ENCODE measurements around the gene RNF149.
A peak's percentile ranks its signal among the peaks of the same experiment; 100 is the strongest.

GRCh38 chr2:101341901-101342624, 33.6 kb upstream of the RNF149 start:
- TF ChIP-seq EZH2 (IDR thresholded peaks at IDR 0.05), result no peak
- peak; percentile 83 for TF ChIP-seq CTCF (IDR thresholded peaks at IDR 0.05)
